Astrocyte of the spinal cord (primary cell): ENCODE results near the gene PTMA.
A peak's percentile ranks its signal among the peaks of the same experiment; 100 is the strongest.

Experiments
- DNase-seq: peaks from one replicate; pipeline ENCODE4 v3.0.0; 2011; ENCODE audit warnings: low read depth, low spot score
- H3K4me3 ChIP-seq: 2 replicates; pipeline ENCODE4 v1.5.1; 2011; ENCODE audit warnings: low read depth, mild to moderate bottlenecking, low read length, moderate library complexity
- in situ Hi-C: cut with HindIII; loops from 2 replicates; pipeline ENCODE4 v1.10.0; 2017; ENCODE audit warnings: low sequenced_read_pairs
- TF ChIP-seq, protein P1 (sequence below): IDR thresholded peaks from 2 replicates; pipeline ENCODE4 v1.5.1; 2012; ENCODE audit warnings: low read depth, mild to moderate bottlenecking, low read length, inconsistent platforms

PTMA gene

DNA sequence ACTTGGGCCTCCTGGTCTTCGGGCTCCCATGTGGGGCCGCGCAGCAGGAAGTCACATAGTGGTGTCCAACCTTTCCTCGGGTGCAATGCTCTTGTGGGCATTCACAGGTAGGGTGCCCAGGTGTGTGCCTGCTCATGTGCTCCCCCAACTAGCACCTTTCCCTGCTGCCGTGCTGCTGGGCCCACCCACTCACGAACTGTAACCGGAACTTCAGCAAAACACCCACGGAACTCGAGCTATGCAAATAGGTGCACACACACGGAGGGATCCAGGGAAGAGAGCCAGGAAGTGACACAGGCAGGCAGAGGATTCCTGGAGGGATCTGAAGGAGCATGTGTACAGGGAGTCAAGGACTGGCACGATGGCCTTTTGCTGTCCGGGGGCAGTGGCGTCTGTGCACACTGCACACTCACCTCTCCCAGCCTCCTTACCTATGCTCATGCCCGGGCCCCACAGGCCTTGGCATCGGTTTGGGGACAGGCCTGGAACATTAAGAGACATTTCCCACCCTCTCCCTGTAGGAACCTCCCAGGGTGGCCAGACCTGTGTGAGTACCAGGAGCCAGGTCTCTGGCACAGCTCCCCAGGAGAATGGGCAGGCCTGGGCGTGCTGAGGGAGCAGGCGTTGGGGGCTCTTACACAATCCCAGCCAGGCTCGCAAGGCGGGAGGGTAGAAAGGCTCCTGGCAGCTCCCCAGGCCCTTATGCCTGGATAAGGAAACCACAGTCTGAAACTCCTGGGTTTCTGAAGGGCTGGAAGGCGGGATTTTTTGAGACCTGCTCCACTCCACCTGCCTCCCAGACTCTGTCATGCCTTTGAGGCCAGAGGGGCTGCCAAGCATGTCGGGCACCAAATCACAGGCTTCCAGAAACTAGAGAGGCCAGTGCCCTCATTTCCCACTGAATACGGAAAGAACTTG, 6.6 kb upstream of the PTMA start:
- H3K4me3 ChIP-seq: no peak overlapping the region
- TF ChIP-seq, protein P1, sequence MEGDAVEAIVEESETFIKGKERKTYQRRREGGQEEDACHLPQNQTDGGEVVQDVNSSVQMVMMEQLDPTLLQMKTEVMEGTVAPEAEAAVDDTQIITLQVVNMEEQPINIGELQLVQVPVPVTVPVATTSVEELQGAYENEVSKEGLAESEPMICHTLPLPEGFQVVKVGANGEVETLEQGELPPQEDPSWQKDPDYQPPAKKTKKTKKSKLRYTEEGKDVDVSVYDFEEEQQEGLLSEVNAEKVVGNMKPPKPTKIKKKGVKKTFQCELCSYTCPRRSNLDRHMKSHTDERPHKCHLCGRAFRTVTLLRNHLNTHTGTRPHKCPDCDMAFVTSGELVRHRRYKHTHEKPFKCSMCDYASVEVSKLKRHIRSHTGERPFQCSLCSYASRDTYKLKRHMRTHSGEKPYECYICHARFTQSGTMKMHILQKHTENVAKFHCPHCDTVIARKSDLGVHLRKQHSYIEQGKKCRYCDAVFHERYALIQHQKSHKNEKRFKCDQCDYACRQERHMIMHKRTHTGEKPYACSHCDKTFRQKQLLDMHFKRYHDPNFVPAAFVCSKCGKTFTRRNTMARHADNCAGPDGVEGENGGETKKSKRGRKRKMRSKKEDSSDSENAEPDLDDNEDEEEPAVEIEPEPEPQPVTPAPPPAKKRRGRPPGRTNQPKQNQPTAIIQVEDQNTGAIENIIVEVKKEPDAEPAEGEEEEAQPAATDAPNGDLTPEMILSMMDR: no peak
- peak; percentile 38 for DNase-seq
- in situ Hi-C loops: no loop called here

DNA sequence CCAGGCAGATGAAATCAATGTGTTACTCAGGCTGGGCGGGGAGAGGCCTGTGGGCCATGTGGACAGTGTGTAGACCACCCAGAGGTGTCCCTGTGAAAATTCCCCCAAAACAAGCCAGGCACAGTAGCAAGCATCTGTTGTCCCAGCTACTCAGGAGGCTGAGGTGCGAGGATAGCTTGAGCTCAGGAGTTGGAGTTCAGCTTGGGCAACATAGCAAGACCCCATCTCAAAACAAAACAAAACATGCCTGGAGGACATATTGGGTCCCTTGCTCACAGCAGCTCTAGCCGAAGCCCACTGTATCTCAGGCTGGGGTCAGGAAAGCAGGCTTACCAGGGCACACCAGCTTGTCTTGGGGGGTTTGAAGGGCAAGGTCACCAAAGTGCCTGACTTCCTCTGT, 4.3 kb upstream of the PTMA start:
- no peak for DNase-seq
- in situ Hi-C loops: no loop called here
- TF ChIP-seq, protein P1: no peak
- no peak overlapping the region for H3K4me3 ChIP-seq

DNA sequence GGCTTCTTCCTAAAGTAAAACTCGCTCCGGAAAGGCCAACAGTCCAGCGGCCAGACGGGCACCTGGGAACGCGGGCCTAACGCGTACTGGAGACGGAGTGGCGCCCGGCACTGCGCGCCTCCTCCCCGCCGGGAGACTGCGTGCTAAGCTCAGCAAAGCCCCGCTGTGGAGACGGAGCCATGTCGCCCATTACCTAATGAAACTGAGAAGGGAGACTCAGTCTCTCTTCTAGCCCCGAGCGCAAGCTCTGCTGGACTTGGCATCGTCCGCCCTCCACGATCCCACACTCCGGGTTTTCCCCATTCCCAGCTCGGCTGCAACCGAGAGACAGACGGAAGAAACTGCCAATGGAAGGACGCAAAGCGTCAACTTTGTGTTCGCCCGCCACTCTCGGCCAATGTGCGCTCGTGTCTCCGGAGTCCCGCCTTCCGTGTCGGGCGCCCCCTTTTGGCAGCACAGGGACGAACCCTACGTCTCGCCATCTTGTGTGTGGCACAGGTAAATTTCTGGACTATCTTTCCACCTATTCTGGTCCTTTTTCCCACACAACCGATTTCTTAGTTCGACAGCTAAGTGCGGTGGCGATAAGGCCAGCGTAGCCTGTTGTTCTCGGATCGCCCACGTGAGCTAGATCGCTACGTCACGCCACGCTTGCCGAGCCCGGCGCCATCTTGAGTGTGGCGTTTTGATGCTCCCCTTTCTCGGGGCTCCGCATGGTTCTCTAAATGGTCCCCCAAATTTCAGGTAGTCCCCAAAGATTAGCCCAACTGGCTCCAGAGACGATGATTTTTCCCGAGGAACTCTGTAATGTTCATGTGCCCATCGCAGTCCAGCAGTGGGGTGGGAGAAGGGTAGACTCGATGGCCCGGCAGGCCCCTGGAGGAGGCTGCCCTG, 1.3 kb upstream of the PTMA start:
- TF ChIP-seq, protein P1: peak; percentile 93
- in situ Hi-C loops: no loop called here
- peak overlapping the region; percentile 68 for H3K4me3 ChIP-seq
- peak; percentile 99 for DNase-seq

DNA sequence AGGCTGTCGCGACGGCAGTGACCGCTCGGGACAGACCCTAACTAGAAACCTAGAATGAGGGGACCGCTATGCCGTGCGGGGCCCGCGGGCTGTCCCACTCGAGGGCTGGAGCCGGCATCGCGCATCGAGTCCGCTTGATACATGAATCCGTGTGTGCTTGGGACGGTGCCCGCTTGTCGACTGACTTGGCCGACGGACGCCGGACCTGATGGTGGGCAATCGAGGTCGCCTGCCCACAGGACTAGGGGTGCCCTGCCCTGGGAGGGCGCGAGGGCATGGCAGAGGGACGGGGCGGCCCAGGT, 749 bp upstream of the PTMA start:
- peak overlapping the region; percentile 68 for H3K4me3 ChIP-seq
- no peak for DNase-seq
- TF ChIP-seq, protein P1: no peak
- in situ Hi-C loops: no loop called here

DNA sequence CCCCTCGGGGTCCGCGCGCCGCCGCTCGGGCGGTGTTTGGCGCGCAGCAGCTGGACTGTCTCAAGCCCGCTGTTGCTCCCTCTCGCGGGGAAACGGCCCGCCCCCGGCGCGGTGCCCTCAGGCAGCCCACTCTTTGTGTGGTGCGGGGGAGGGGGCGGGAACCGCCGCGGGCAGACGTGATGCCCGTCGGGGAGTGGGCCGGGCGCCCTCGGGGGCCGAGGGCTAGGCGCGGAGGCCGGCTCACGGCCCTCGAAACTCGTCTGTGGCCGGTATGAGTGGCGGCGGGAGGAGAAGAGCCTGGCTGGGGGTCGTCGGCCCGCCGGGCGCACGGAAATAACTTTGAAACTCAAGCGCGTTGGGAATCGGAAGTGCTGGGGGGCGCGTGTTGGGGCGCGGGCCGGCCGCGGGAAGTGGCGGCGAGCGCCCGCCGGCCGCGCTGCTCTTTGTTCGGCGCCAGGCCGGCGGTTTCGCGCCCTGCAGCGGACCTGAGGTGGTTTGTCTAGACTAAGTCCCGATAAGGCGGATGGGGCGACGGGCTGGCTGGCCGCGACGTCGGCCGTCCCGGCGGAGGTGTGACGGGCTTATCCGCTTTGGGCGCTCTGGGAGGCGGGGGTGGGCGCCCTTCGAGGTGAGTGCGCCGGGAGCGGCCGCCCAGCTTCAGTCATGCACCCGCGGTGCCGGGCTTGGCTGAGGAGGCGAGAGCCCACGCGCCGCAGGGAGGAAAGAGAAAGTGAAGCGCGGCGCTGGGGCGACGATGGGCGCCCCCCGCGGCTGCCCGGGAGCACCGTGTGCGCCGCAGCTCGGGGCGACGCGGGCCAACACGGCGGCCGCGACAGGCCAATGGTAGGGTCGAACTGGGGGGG, 679 bp downstream of the PTMA start:
- DNase-seq: peak; percentile 35
- TF ChIP-seq, protein P1: no peak
- peak overlapping the region; percentile 82 for H3K4me3 ChIP-seq
- in situ Hi-C loops: no loop called here

DNA sequence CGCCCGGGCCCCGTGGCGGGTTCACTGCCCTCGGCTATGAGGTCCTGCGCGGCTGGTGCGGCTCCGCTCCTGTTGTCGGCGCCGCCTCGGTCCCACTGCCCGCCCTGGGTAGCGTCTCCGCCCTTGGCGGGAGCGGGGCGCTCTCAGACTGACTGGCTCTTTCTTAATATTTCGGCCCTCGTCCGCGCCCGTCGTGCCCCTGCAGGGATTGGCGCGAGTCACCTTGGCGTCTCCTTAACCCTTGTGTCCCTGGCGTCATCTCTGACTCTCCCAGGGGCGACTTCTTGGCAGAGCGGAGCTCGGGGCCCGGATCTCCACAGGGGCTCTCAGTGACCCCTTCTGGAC, 1.3 kb downstream of the PTMA start:
- TF ChIP-seq, protein P1: no peak
- no peak for DNase-seq
- in situ Hi-C loops: no loop called here
- H3K4me3 ChIP-seq: peak overlapping the region; percentile 82
